IMR-90 (cell line): ENCODE data around the gene USP6NL. TPM values are rescaled to one million over a fixed set of nuclear protein-coding genes. Genes with fewer than 3 reads are reported as not detected.

Experiments
- ATAC-seq: fragments of 200-7000 bp; cut with Tn5 transposase; 2 replicates; pipeline ENCODE4 v1.9.1; 2020; ENCODE audit warnings: low read depth, mild to moderate bottlenecking, moderate library complexity
- BruUV-seq: library from RNA; stranded (reverse); fragments of 400-500 nt; replicated peaks from 2 replicates; lab custom pipeline; 2021; lab: Mats Ljungman, UMichigan
- CTCF ChIA-PET: fragments of 300-600 bp; formaldehyde crosslinking; extraction: SDS; loops from one replicate; lab custom pipeline; 2021; ENCODE audit warnings: antibody characterized with exemption; lab: Yijun Ruan, JAX
- POLR2A ChIA-PET: fragments of 300-600 bp; sonication (Branson Sonifier 250); formaldehyde crosslinking; loops from one replicate; lab custom pipeline; 2022; ENCODE audit warnings: antibody characterized with exemption; ENCODE audit not compliant: unreplicated experiment; lab: Charles Lee
- DNase-seq: peaks from one replicate; pipeline ENCODE4 v3.0.0; 2013
- H2AFZ ChIP-seq: replicated peaks from 2 replicates; pipeline ENCODE3; 2013; ENCODE audit warnings: low read length, mild to moderate bottlenecking; ENCODE audit not compliant: poor library complexity
- H2AK5ac ChIP-seq: 2 replicates; pipeline ENCODE4 v1.6.1; 2013; ENCODE audit warnings: low read depth, low read length, inconsistent platforms
- H2AK9ac ChIP-seq: replicated peaks from 2 replicates; pipeline ENCODE3; 2013; ENCODE audit warnings: mild to moderate bottlenecking, low read depth, low read length, moderate library complexity; ENCODE audit not compliant: poor library complexity
- H2BK120ac ChIP-seq: 2 replicates; pipeline ENCODE4 v1.6.1; 2013; ENCODE audit warnings: low read depth, low read length, inconsistent platforms
- H2BK15ac ChIP-seq: 3 replicates; pipeline ENCODE4 v1.6.1; 2013; ENCODE audit warnings: low read depth, low read length, inconsistent platforms
- H2BK20ac ChIP-seq: 2 replicates; pipeline ENCODE4 v1.6.1; 2013; ENCODE audit warnings: low read depth, mild to moderate bottlenecking, inconsistent platforms, low read length, moderate library complexity
- H2BK5ac ChIP-seq: 2 replicates; pipeline ENCODE4 v1.6.1; 2013; ENCODE audit warnings: mild to moderate bottlenecking, low read depth, low read length, inconsistent platforms; ENCODE audit not compliant: poor library complexity, severe bottlenecking
- H3K14ac ChIP-seq: replicated peaks from 2 replicates; pipeline ENCODE4 v1.6.1; 2013; ENCODE audit warnings: low read depth, low read length, inconsistent platforms
- H3K18ac ChIP-seq: 2 replicates; pipeline ENCODE4 v1.6.1; 2013; ENCODE audit warnings: low read depth, low read length, control low read depth
- H3K23ac ChIP-seq: 2 replicates; pipeline ENCODE4 v1.6.1; 2013; ENCODE audit warnings: low read depth, low read length, inconsistent platforms
- H3K27ac ChIP-seq: 2 replicates; pipeline ENCODE4 v1.5.1; 2013; ENCODE audit warnings: mild to moderate bottlenecking, control low read depth, low read length; ENCODE audit not compliant: insufficient read depth
- H3K27me3 ChIP-seq: 2 replicates; pipeline ENCODE4 v1.6.1; 2013; ENCODE audit warnings: low read length; ENCODE audit not compliant: control insufficient read depth, insufficient read depth
- H3K36me3 ChIP-seq: 2 replicates; pipeline ENCODE4 v1.6.1; 2013; ENCODE audit warnings: low read length, mixed read lengths; ENCODE audit not compliant: control insufficient read depth, insufficient read depth
- H3K4ac ChIP-seq: 2 replicates; pipeline ENCODE4 v1.6.1; 2013; ENCODE audit warnings: low read depth, low read length, inconsistent platforms
- H3K4me1 ChIP-seq: 2 replicates; pipeline ENCODE4 v1.6.1; 2013; ENCODE audit warnings: low read length, mixed read lengths; ENCODE audit not compliant: control insufficient read depth, insufficient read depth
- H3K4me2 ChIP-seq: 2 replicates; pipeline ENCODE4 v1.6.1; 2013; ENCODE audit warnings: low read depth, mild to moderate bottlenecking, control low read depth, low read length, moderate library complexity
- H3K4me3 ChIP-seq: 2 replicates; pipeline ENCODE4 v1.5.1; 2013; ENCODE audit warnings: low read depth, mild to moderate bottlenecking, control low read depth, low read length, moderate library complexity; ENCODE audit not compliant: insufficient read depth
- H3K56ac ChIP-seq: 2 replicates; pipeline ENCODE4 v1.6.1; 2013; ENCODE audit warnings: low read length, inconsistent platforms; ENCODE audit not compliant: insufficient read depth; ENCODE audit errors: extremely low read depth
- H3K79me1 ChIP-seq, 2 experiments: 2 replicates each; pipeline ENCODE4 v1.6.1; 2013; ENCODE audit warnings: low read length in 2 of 2, inconsistent platforms in 1 of 2, low read depth in 1 of 2
- H3K9ac ChIP-seq: 2 replicates; pipeline ENCODE4 v1.6.1; 2013; ENCODE audit warnings: low read depth, low read length, control low read depth
- H3K9me1 ChIP-seq: 2 replicates; pipeline ENCODE4 v1.6.1; 2013; ENCODE audit warnings: low read length, inconsistent platforms; ENCODE audit not compliant: insufficient read depth
- H3K9me3 ChIP-seq: 2 replicates; pipeline ENCODE4 v1.6.1; 2013; ENCODE audit warnings: low read length; ENCODE audit not compliant: control insufficient read depth, insufficient read depth
- H4K20me1 ChIP-seq: 2 replicates; pipeline ENCODE4 v1.6.1; 2013; ENCODE audit warnings: low read length, inconsistent platforms; ENCODE audit not compliant: insufficient read depth
- H4K5ac ChIP-seq: 2 replicates; pipeline ENCODE4 v1.6.1; 2013; ENCODE audit warnings: mild to moderate bottlenecking, low read depth, low read length, control low read depth
- H4K8ac ChIP-seq, 2 experiments: 2 replicates each; pipeline ENCODE4 v1.6.1; 2013; ENCODE audit warnings: low read depth in 2 of 2, low read length in 2 of 2, control low read depth in 1 of 2, inconsistent platforms in 1 of 2
- H4K91ac ChIP-seq: 2 replicates; pipeline ENCODE4 v1.6.1; 2013; ENCODE audit warnings: low read depth, low read length, inconsistent platforms; ENCODE audit not compliant: insufficient read depth
- BHLHE40 ChIP-seq: fragments of 150-350 bp; IDR thresholded peaks from 2 replicates; pipeline ENCODE4 v1.6.1; 2016; ENCODE audit warnings: mild to moderate bottlenecking, low read depth, low read length
- CEBPB ChIP-seq: IDR thresholded peaks from 2 replicates; pipeline ENCODE4 v1.6.1; 2012; ENCODE audit warnings: low read depth, low read length, improper control_type of control experiment
- CTCF ChIP-seq: conservative IDR thresholded peaks from 2 replicates; pipeline ENCODE4 v1.5.1; 2012; ENCODE audit warnings: mild to moderate bottlenecking, low read depth, low read length, improper control_type of control experiment
- ELK1 ChIP-seq: fragments of 150-350 bp; IDR thresholded peaks from 2 replicates; pipeline ENCODE4 v1.6.1; 2016; ENCODE audit warnings: low read depth, mild to moderate bottlenecking, low read length, moderate library complexity, borderline replicate concordance
- FOS ChIP-seq: fragments of 150-350 bp; IDR thresholded peaks from 2 replicates; pipeline ENCODE4 v1.6.1; 2016; ENCODE audit warnings: low read depth, low read length
- MXI1 ChIP-seq: IDR thresholded peaks from 2 replicates; pipeline ENCODE4 v1.6.1; 2012; ENCODE audit warnings: low read depth, mild to moderate bottlenecking, low read length, moderate library complexity, borderline replicate concordance
- NFE2L2 ChIP-seq: fragments of 150-350 bp; IDR thresholded peaks from 2 replicates; pipeline ENCODE4 v1.6.1; 2016; ENCODE audit warnings: low read depth, mild to moderate bottlenecking, low read length
- RAD21 ChIP-seq: IDR thresholded peaks from 2 replicates; pipeline ENCODE4 v1.6.1; 2012; ENCODE audit warnings: low read length, improper control_type of control experiment
- SMC3 ChIP-seq: fragments of 150-350 bp; IDR thresholded peaks from 2 replicates; pipeline ENCODE4 v1.6.1; 2016; ENCODE audit warnings: low read depth, mild to moderate bottlenecking, antibody characterized with exemption, low read length, moderate library complexity
- USF2 ChIP-seq: fragments of 150-350 bp; IDR thresholded peaks from 2 replicates; pipeline ENCODE4 v1.6.1; 2017; ENCODE audit warnings: mild to moderate bottlenecking, antibody characterized with exemption, low read length, low read depth
- WGBS, 2 experiments: methylation state at CpG; one replicate each; pipeline versions ENCODE4 v1.1.5 to v1.1.7; 2013; ENCODE audit warnings: missing lambda C conversion rate in 2 of 2; ENCODE audit not compliant: insufficient read length in 1 of 2; ENCODE audit errors: extremely low coverage in 2 of 2; 5-methylcytosine and 5-hydroxymethylcytosine counted together
- dilution Hi-C: fragments of 300-500 bp; cut with HindIII; formaldehyde crosslinking; loops from one replicate; pipeline ENCODE4 v1.14.3; 2018; ENCODE audit warnings: low sequenced_read_pairs; ENCODE audit not compliant: unreplicated experiment
- in situ Hi-C: fragments of 300-500 bp; cut with MboI; formaldehyde crosslinking; loops from 3 replicates; pipeline ENCODE4 v1.14.3; 2019; ENCODE audit warnings: low sequenced_read_pairs, inconsistent platforms, mixed read lengths
- intact Hi-C: fragments of 100-400 bp; cut with micrococcal nuclease; formaldehyde crosslinking; loops from 2 replicates; pipeline ENCODE4 v1.10.0; 2022
- polyA plus RNA-seq, 3 experiments: library from polyadenylated mRNA; depleted of rRNA; stranded (reverse); fragments of >200 nt; gene quantifications; 2 replicates each; pipeline ENCODE4 v1.2.3, GENCODE V29; 2012; ENCODE audit warnings: low replicate concordance in 1 of 3
- total RNA-seq: library from RNA; depleted of rRNA; stranded (reverse); fragments of >200 nt; gene quantifications from 2 replicates; pipeline ENCODE4 v1.2.3, GENCODE V29; 2012

Gene USP6NL
- total and polyA plus RNA-seq, 2 of the 4 experiments (the other 2 are of a cell fraction): 7.8 to 9.1 TPM

- Histone ChIP-seq H3K4me3 (no peak overlapping the region), H3K27me3 (no peaks in the 10 kb centered on the region), H3K9ac (no peak overlapping the region), H3K4me1 (peaks cover 4% of the 10 kb centered on the region; the same call in 1 of the 2 replicates), H3K9me1 (no peaks in the 10 kb centered on the region), H4K91ac (no peak overlapping the region), H3K4ac (no peak overlapping the region), H3K23ac (no peak overlapping the region), H3K79me1 (peaks cover 11 to 16% of the 10 kb centered on the region in 2 experiments), H3K14ac (no peak overlapping the region), H4K8ac (no peak overlapping the region), H3K56ac (no peak overlapping the region), H3K27ac (no peak overlapping the region), H3K18ac (no peak overlapping the region), H3K9me3 (no peaks in the 10 kb centered on the region), H2BK120ac (no peak overlapping the region), H3K4me2 (no peak overlapping the region), H2AFZ (no peak overlapping the region), H3K36me3 (no peaks in the 10 kb centered on the region; the same call in 1 of the 2 replicates), H2BK20ac (no peak overlapping the region), H2AK5ac (no peak overlapping the region), H4K20me1 (no peaks in the 10 kb centered on the region), H2BK15ac (no peak overlapping the region), H2BK5ac (no peak overlapping the region), H4K5ac (no peak overlapping the region), H2AK9ac (no peak overlapping the region)
- ChIA-PET POLR2A (no interaction called here), CTCF (no interaction called here)
- intact Hi-C loops (no loop called here), in situ Hi-C loops (no loop called here), dilution Hi-C loops (no loop called here)
- no TSS peak for BruUV-seq
- TF ChIP-seq FOS (no peak), BHLHE40 (no peak), SMC3 (no peak), NFE2L2 (no peak), USF2 (no peak), MXI1 (no peak), ELK1 (no peak), RAD21 (no peak), CTCF (no peak), CEBPB (no peak)
- ATAC-seq (peak; percentile 44; the same call in 1 of the 2 replicates), DNase-seq (no peak)
- 100% methylated on average over 1 of the region's 6 CpGs; no CpG with 5 or more reads in 1 of the 2 experiments for WGBS, 2 experiments
These were observed 16.7 kb downstream of the USP6NL start for GRCh38 chr10:11594589-11595394.
